Measurements from ENCODE around the gene DARS2. TPM values are rescaled to one million over a fixed set of nuclear protein-coding genes. Genes with fewer than 3 reads are reported as not detected.
A peak's percentile ranks its signal among the peaks of the same experiment; 100 is the strongest.

DARS2 gene
- total RNA-seq, 4 donors from 2014 or later, result 10.3 to 35.5 (median 16.6) TPM

DNA sequence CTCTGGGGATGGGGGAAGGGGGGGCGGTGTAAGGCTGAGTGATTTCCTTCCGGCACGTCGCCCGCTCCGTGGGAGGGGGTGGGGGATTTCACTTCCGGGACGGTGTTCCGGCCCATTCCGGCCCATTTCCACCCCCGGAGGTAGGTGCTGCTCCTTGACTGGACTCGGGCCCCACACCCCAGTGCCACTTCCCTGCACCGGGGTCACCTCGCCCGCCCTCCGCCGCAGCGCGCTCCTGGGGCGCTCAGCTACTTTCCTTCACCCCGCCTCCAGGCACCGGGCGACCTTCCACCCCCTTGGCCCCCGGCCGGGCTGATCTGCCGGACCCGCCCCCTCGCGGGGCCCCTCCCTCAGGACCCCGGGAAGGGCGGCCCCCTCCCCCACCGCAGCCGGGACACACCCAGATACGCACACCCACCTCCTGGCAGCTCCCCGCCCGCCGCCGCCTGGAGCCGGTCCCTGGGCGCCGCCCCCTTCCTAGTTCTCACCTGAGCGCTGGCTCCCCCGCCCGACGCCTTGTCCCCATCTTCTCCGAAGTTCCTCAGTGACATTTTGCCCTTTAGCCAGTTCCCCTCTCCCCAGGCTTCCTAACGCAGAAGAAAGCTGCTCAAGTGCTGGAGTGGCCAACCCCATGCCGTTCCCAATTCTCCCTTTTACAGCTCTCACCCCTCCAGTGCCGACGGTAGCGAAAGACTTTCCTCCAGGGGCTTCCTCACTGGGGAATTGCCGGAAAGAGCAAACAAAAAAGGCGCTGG lies 44.0 kb downstream of the DARS2 start, which contains the start of gene ZBTB37:
Gene ZBTB37, plus strand, starts transcription at position 115 of the 755 bp plus-strand sequence. CDS start 1,846 bp downstream, outside the sequence.
- Histone ChIP-seq H3K27me3 (no peaks in the 10 kb centered on the region), H3K4me3 (peak within 1 kb of the TSS; percentile 69 to 86 (median 80)), H3K4me1 (peaks cover 0 to 43% (median 6%) of the 10 kb centered on the region in 4 donors), H3K9me3 (no peaks in the 10 kb centered on the region), H3K27ac (peak within 1 kb of the TSS; percentile 94 to 98 (median 96)), H3K36me3 (peaks cover 0 to 23% (median 0%) of the 10 kb centered on the region in 3 donors)
- TF ChIP-seq POLR2A (IDR thresholded peaks at IDR 0.05), result peak; percentile 63 to 76
- TF ChIP-seq, protein P1, sequence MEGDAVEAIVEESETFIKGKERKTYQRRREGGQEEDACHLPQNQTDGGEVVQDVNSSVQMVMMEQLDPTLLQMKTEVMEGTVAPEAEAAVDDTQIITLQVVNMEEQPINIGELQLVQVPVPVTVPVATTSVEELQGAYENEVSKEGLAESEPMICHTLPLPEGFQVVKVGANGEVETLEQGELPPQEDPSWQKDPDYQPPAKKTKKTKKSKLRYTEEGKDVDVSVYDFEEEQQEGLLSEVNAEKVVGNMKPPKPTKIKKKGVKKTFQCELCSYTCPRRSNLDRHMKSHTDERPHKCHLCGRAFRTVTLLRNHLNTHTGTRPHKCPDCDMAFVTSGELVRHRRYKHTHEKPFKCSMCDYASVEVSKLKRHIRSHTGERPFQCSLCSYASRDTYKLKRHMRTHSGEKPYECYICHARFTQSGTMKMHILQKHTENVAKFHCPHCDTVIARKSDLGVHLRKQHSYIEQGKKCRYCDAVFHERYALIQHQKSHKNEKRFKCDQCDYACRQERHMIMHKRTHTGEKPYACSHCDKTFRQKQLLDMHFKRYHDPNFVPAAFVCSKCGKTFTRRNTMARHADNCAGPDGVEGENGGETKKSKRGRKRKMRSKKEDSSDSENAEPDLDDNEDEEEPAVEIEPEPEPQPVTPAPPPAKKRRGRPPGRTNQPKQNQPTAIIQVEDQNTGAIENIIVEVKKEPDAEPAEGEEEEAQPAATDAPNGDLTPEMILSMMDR (IDR thresholded peaks at IDR 0.05), result no peak
- DNase-seq, result peak; percentile 96 to 99 (median 98)

DNA sequence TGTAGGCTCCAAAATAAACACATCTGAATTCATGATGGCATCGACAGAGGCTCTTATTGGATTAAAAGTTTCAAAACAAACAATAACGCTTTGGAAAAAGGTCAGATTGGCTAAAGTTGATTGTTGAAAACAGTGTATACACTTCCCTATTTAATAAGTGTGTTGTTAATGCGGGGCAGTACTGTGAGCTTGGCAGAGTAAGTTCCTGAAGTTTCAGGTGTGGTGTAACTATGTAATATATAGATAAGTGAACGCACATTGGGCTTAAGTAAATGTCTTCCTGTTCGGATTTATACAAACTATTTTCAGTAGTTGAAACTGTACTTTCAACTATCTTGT lies 44.5 kb downstream of the DARS2 start:
- Histone ChIP-seq H3K27me3 (no peaks in the 10 kb centered on the region), H3K36me3 (peaks cover 0 to 18% (median 0%) of the 10 kb centered on the region in 3 donors), H3K9me3 (no peaks in the 10 kb centered on the region), H3K4me3 (peak overlapping the region; percentile 69 to 86 (median 80)), H3K4me1 (peaks cover 0 to 43% (median 6%) of the 10 kb centered on the region in 4 donors), H3K27ac (peak overlapping the region; percentile 94 to 98 (median 96))
- TF ChIP-seq, protein P1 (IDR thresholded peaks at IDR 0.05), result no peak
- no peak for TF ChIP-seq POLR2A (IDR thresholded peaks at IDR 0.05)
- no peak for DNase-seq

DNA sequence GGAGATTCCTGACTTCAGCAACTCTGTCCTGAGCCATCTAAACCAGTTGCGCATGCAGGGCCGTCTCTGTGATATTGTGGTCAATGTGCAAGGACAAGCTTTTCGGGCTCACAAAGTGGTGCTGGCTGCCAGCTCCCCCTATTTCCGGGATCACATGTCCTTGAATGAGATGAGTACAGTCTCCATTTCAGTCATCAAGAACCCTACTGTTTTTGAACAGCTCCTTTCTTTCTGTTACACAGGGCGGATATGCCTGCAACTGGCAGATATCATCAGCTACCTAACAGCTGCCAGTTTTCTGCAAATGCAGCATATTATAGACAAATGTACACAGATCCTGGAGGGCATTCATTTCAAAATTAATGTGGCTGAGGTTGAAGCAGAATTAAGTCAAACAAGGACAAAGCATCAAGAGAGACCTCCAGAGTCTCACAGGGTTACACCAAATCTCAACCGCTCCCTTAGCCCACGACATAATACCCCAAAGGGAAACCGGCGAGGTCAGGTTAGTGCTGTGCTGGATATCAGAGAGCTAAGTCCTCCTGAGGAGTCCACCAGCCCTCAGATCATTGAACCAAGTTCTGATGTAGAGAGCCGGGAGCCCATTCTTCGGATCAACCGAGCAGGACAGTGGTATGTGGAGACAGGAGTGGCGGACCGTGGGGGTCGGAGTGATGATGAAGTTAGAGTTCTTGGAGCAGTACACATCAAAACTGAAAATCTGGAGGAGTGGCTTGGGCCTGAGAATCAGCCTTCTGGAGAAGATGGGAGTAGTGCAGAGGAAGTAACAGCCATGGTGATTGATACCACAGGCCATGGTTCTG lies 46.0 kb downstream of the DARS2 start:
- Histone ChIP-seq H3K9me3 (no peaks in the 10 kb centered on the region), H3K36me3 (peaks cover 0 to 10% (median 0%) of the 10 kb centered on the region in 3 donors), H3K4me3 (no peak overlapping the region), H3K27ac (peak overlapping the region; percentile 29 to 97 (median 72)), H3K27me3 (no peaks in the 10 kb centered on the region), H3K4me1 (peaks cover 0 to 41% (median 5%) of the 10 kb centered on the region in 4 donors)
- TF ChIP-seq, protein P1 (IDR thresholded peaks at IDR 0.05), result no peak
- peak in 1 of 2 donors; percentile 38 for TF ChIP-seq POLR2A (IDR thresholded peaks at IDR 0.05)
- peak; percentile 41 to 76 (median 59) for DNase-seq

DNA sequence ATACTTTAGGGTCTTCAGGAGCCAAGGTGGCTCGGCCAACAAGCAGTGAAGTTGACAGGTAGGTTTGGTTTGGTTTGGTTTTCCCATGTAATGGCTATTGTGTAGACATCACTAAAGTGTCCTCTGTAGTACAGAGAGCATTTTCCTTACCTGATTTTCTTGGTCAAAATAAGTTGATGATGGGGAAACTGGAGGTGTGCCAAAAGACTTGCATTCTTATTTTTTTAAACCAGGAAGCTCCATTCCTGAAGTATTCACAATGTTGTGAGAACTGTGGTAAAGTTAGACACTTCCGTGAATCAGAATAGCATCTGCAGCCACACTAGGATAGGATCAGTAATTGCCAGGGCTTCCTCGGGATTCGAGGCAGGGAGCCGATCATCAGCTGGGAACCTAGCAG lies 46.6 kb downstream of the DARS2 start:
- peak overlapping the region in 3 of 4 donors; percentile 14 to 97 (median 94) for H3K27ac ChIP-seq
- no peak overlapping the region for H3K4me3 ChIP-seq
- H3K36me3 ChIP-seq, result peaks cover 0 to 10% (median 0%) of the 10 kb centered on the region in 3 donors
- TF ChIP-seq POLR2A (IDR thresholded peaks at IDR 0.05), result no peak
- TF ChIP-seq, protein P1 (IDR thresholded peaks at IDR 0.05), result no peak
- no peaks in the 10 kb centered on the region for H3K27me3 ChIP-seq
- H3K9me3 ChIP-seq, result no peaks in the 10 kb centered on the region
- peaks cover 0 to 35% (median 4%) of the 10 kb centered on the region in 4 donors for H3K4me1 ChIP-seq
- no peak for DNase-seq

DNA sequence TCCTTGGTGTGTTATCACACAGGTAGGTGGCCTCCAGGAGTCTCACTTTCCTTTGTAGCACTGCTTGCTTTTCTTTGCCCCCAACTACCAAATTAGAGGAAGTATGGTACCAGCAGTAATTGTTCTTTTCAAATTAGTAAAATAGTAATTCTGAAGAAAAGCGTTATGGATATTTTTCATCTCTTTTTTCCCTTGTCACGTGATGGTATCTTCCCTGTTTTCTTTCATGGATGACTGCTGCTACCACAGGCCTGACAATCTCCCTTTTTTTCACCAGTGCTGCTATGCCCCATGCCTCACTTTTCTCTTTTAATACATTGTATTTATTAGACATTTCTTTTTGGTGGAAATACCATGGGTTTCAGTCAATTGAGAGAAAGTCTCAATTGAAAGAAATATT lies 47.0 kb downstream of the DARS2 start:
- TF ChIP-seq, protein P1 (IDR thresholded peaks at IDR 0.05), result no peak
- no peak for TF ChIP-seq POLR2A (IDR thresholded peaks at IDR 0.05)
- Histone ChIP-seq H3K4me1 (peaks cover 0 to 31% (median 4%) of the 10 kb centered on the region in 4 donors), H3K27ac (no peak overlapping the region), H3K36me3 (peaks cover 0 to 14% (median 0%) of the 10 kb centered on the region in 3 donors), H3K4me3 (no peak overlapping the region), H3K9me3 (no peaks in the 10 kb centered on the region), H3K27me3 (no peaks in the 10 kb centered on the region)
- no peak for DNase-seq
